Testis (tissue), 3 donors: Measurements from ENCODE around the gene ABCC9. TPM values are rescaled to one million over a fixed set of nuclear protein-coding genes. Genes with fewer than 3 reads are reported as not detected.

Source experiments
- DNase-seq: peaks from one replicate; pipeline ENCODE4 v3.0.0-alpha.2; 2019
- H3K27ac ChIP-seq, 2 donors: fragments of 200-600 bp; sonication (generic); one replicate each; pipeline ENCODE4 v1.5.1; 2019
- H3K27me3 ChIP-seq: fragments of 200-600 bp; sonication (generic); one replicate; pipeline ENCODE4 v1.5.1; 2019
- H3K36me3 ChIP-seq: fragments of 200-600 bp; sonication (generic); one replicate; pipeline ENCODE4 v1.5.1; 2017; ENCODE audit warnings: low read depth; ENCODE audit errors: missing control alignments
- H3K4me1 ChIP-seq: fragments of 200-600 bp; sonication (generic); one replicate; pipeline ENCODE4 v1.5.1; 2019
- H3K4me3 ChIP-seq, 2 donors: fragments of 200-600 bp; sonication (generic); one replicate each; pipeline ENCODE4 v1.5.1; 2017 to 2019
- H3K9me3 ChIP-seq: fragments of 200-600 bp; sonication (generic); one replicate; pipeline ENCODE4 v1.5.1; 2017
- CTCF ChIP-seq, 3 experiments: fragments of 450-650 bp in 2 of 3; fragments of 200-600 bp in 1 of 3; sonication (generic) in 1 of 3; IDR thresholded peaks; one replicate each; pipeline ENCODE4 v1.5.1; 2016 to 2019; ENCODE audit warnings: antibody characterized with exemption in 3 of 3, mild to moderate bottlenecking in 2 of 3, moderate library complexity in 1 of 3
- POLR2A ChIP-seq: fragments of 450-650 bp; IDR thresholded peaks from one replicate; pipeline ENCODE4 v1.6.1; 2017; ENCODE audit warnings: antibody characterized with exemption, mild to moderate bottlenecking, moderate library complexity
- WGBS, 2 donors: methylation state at CpG; one replicate each; pipeline ENCODE4 v1.1.5; 2018; 5-methylcytosine and 5-hydroxymethylcytosine counted together
- intact Hi-C: fragments of 100-400 bp; cut with DNase I; formaldehyde crosslinking; loops from one replicate; pipeline ENCODE4 v1.15.1; 2023; ENCODE audit warnings: low total_unique reads
- polyA plus RNA-seq: library from polyadenylated mRNA; stranded (reverse); fragments of 350-450 nt; fragmentation: Illumina TruSeq; extraction: RNeasy Lipid Tissue Mini Kit (QIAGEN cat#74804); gene quantifications from one replicate; pipeline ENCODE4 v1.2.3, GENCODE V29; 2014; ENCODE audit warnings: low read depth, low replicate concordance; ENCODE audit not compliant: insufficient read depth
- total RNA-seq, 2 donors: library from RNA; depleted of rRNA; stranded (reverse); fragments of >200 nt; gene quantifications; one replicate each; pipeline ENCODE4 v1.2.3, GENCODE V29; 2016

Gene ABCC9
- total and polyA plus RNA-seq, 3 donors from 2014 or later: 2.1 to 2.7 (median 2.3) TPM

DNA sequence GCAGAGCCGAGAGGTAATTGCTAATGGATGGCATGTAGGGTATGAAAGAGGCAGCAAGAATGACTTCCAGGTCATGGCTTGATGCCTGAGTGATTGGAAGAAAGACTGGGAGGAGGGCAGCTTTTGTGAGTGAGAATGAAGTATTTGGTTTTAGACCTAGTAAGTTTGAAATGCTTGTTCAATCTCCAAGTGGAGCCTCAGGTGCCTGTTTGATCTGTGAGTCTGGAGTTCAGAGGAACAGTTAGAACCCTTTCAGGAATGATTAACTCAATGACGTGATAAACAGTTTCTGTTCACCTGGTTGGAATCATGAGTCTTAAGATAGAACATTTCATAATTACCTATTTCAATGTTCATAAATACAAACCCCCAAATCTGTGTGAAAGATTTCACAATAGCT lies 177.2 kb downstream of the ABCC9 start:
- H3K9me3 ChIP-seq: no peaks in the 10 kb centered on the region
- no peaks in the 10 kb centered on the region for H3K27me3 ChIP-seq
- no peak for DNase-seq
- no peak overlapping the region for H3K27ac ChIP-seq
- H3K4me3 ChIP-seq: no peak overlapping the region
- no peaks in the 10 kb centered on the region for H3K36me3 ChIP-seq
- intact Hi-C loops: no loop called here
- TF ChIP-seq CTCF (IDR thresholded peaks at IDR 0.05): no peak
- no peak for TF ChIP-seq POLR2A
- H3K4me1 ChIP-seq: no peaks in the 10 kb centered on the region
- 85 to 94% methylated on average over 2 of the region's 2 CpGs for WGBS, 2 donors

- intact Hi-C loops: no loop called here
- WGBS, 2 donors: 86 to 89% methylated on average over 2 of the region's 2 CpGs
- H3K4me3 ChIP-seq: no peak overlapping the region
- no peaks in the 10 kb centered on the region for H3K9me3 ChIP-seq
- no peaks in the 10 kb centered on the region for H3K27me3 ChIP-seq
- TF ChIP-seq CTCF (IDR thresholded peaks at IDR 0.05) (no peak), POLR2A (no peak)
- DNase-seq: no peak
- no peak overlapping the region for H3K27ac ChIP-seq
- no peaks in the 10 kb centered on the region for H3K4me1 ChIP-seq
- no peaks in the 10 kb centered on the region for H3K36me3 ChIP-seq
Observed at GRCh38 chr12:21763531-21763930, 177.7 kb downstream of the ABCC9 start.

- WGBS, 2 donors: 90 to 91% methylated on average over 5 of the region's 5 CpGs
- Histone ChIP-seq H3K9me3 (no peaks in the 10 kb centered on the region), H3K27me3 (no peaks in the 10 kb centered on the region), H3K4me3 (no peak overlapping the region), H3K4me1 (no peaks in the 10 kb centered on the region), H3K27ac (no peak overlapping the region), H3K36me3 (no peaks in the 10 kb centered on the region)
- TF ChIP-seq POLR2A: no peak
- no peak for TF ChIP-seq CTCF (IDR thresholded peaks at IDR 0.05)
- DNase-seq: no peak
- intact Hi-C loops: no loop called here
Observed at GRCh38 chr12:21759737-21760136, 181.5 kb downstream of the ABCC9 start.

DNA sequence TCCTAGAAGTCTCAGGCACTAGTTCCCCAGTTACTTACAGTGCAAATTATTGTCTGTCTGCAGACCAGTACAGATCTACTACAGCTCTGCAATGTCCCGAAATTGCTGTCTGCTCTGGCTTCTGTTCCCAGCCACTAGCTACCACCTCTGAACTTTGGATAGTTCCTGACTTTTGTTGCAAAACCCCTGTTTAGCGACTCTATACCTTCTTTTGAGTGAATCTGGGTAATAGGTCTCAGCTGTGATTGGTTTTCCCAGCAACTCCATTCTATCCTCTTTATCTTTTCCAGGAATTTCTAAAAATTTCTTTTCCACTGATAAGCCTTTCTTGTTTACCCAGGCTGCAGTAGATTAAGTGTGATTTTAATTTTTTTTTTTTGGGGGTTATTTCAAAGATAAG lies 183.5 kb downstream of the ABCC9 start:
- Histone ChIP-seq H3K4me3 (no peak overlapping the region), H3K36me3 (no peaks in the 10 kb centered on the region), H3K27me3 (no peaks in the 10 kb centered on the region), H3K9me3 (no peaks in the 10 kb centered on the region), H3K4me1 (no peaks in the 10 kb centered on the region), H3K27ac (no peak overlapping the region)
- DNase-seq: no peak
- TF ChIP-seq CTCF (IDR thresholded peaks at IDR 0.05) (no peak), POLR2A (no peak)
- WGBS, 2 donors: 76 to 78% methylated on average over 2 of the region's 2 CpGs
- intact Hi-C loops: no loop called here

DNA sequence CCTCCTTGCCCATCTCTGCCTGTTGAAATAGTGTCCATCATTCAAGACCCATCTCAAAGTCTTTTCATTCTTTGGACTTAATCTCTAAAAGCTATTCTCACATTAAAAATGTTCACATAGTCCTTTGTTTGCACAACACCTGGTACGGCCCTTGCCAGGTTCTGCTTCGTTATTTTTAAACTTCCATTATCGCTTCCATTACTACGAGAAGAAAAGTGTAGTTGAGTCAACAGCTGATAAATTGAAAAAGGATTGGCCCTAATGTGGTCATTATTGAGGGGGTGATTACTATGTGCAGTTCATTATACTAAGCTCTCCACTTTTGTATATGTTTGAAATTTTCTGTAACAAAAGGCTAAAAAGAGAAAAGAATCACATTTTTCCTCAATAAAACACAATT lies 184.5 kb downstream of the ABCC9 start:
- TF ChIP-seq POLR2A (no peak), CTCF (IDR thresholded peaks at IDR 0.05) (no peak)
- no peak for DNase-seq
- 96 to 99% methylated on average over 4 of the region's 4 CpGs for WGBS, 2 donors
- no peak overlapping the region for H3K4me3 ChIP-seq
- no peaks in the 10 kb centered on the region for H3K9me3 ChIP-seq
- intact Hi-C loops: no loop called here
- H3K27me3 ChIP-seq: no peaks in the 10 kb centered on the region
- no peaks in the 10 kb centered on the region for H3K36me3 ChIP-seq
- H3K4me1 ChIP-seq: no peaks in the 10 kb centered on the region
- no peak overlapping the region for H3K27ac ChIP-seq
